Jurkat, Clone E6-1 (cell line): ENCODE results near the gene XPNPEP2.

Experiments
- DNase-seq: peaks from one replicate; pipeline ENCODE4 v3.0.0-alpha.2; 2011; ENCODE audit warnings: low read depth, low spot score
- H3K4me3 ChIP-seq: 2 replicates; pipeline ENCODE4 v1.5.1; 2011; ENCODE audit warnings: mild to moderate bottlenecking, low read length, control low read depth, moderate library complexity

The XPNPEP2 gene

DNA sequence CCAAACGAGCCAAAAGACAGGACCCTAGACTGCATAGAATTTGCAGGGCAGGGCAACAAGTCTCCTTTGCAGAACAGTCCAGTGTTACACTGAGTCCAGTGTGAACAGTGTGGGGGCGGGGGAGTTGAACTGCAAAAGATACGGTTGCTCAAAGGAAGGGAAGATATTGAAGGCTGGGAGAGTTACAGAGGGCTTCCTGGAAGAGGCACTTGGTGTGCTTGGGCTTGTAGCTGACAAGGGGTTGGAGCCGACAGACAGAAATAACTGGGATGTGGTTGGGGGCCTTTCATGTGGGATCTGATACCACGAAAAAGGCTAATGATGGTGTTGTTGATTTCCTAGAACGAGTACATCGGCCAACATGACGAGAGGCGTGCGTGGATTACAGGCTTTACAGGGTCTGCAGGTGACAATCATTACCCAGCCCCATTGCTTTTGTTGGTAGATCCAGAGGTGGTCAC, 6.1 kb downstream of the XPNPEP2 start:
- no peak overlapping the region for H3K4me3 ChIP-seq

DNA sequence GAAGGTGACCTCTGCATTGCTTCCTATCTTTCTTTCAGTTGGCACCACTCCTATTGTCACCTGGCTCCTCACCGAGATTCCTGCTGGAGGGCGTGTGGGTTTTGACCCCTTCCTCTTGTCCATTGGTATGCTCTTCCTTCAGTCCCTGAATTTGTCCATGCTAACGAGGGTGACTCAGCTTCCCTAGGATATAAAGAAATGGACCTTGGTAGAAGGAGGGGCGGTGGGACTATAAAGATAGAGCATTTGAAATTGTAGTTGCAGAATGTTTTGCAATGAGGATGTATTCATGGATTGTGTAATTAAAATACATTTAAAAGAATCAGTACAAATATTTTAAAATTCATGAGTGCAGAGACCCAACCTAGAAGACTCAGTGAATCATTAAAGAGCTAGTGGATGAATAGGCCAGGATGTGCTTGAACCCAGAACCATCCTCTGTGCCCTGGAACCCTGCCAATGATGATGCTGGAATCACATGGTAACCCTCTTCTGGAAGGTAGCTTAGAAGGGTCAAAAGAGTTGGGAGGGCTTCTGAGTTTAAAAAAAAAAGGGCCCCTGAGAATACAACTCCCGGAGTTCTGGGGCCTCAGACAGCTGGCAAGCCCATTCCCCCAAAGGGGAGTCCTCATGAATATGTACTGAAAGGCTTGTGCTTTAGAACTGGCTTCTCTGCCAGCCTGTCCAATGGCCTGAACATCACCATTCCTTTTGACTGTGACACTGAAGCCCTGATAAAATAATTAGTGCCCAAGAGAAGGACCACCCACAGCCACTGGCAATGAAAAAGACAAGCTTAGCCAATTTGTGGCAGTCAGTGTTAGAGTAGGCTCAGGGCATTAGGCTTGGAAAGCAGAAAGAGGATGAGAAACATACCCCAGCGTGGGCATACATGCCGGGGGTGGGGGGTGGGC, 8.0 kb downstream of the XPNPEP2 start:
- no peak for DNase-seq

More for the DNA sequence above, 6.1 kb downstream of the XPNPEP2 start:
- peak; percentile 79 for DNase-seq

DNA sequence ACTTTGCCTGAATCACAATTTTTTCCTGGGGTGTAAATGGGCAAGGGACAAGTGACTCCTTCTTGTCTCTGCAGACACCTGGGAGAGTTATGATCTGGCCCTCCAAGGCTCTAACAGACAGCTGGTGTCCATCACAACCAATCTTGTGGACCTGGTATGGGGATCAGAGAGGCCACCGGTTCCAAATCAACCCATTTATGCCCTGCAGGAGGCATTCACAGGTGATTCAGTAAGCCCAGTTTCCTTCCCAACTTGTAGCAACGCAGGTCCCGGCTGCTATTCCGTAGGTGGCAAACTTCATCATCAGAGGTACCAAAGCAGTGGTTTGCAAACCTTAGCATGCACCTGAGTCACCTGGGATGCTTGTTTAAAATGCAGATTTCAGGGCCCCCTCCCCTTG, 8.8 kb downstream of the XPNPEP2 start:
- H3K4me3 ChIP-seq: no peak overlapping the region
- DNase-seq: no peak

More for the DNA sequence above, 8.0 kb downstream of the XPNPEP2 start:
- H3K4me3 ChIP-seq: no peak overlapping the region

DNA sequence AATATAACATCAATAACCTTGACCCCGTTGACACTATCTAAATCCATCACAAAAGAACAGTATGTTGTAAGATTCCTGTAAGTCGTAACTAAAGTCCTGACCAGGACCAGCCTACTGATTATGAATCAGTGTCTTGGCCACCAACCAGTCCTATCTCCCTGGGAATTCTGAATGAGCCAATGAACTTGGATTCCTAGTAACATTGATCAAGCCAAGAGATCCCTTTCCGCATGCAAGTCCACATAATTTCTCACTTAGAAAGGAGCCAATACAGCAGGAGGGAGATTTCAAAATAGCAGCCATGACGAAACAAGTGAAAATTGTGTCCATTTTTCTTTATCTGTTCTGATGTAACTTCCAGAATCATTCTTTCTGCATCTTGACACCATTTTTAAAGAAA, 9.5 kb downstream of the XPNPEP2 start:
- no peak overlapping the region for H3K4me3 ChIP-seq
- DNase-seq: no peak

DNA sequence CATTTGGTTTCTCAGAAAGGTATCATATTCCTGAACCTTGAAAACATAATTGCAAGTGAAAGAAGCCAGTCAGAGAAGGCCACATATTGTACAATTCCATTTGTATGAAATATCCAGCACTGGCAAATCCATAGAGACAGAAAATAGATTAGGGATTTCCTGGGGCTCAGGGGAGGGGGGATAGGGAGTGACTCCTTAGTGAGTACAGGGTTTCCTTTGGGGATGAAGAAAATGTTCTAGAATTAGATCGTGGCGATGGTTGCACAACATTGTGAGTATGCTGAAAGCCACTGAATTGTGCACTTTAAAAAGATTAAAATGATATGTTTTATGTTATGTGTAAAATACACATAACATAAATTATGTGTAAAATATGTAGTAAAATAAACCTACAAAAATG, 10.3 kb downstream of the XPNPEP2 start:
- DNase-seq: no peak
- H3K4me3 ChIP-seq: no peak overlapping the region

DNA sequence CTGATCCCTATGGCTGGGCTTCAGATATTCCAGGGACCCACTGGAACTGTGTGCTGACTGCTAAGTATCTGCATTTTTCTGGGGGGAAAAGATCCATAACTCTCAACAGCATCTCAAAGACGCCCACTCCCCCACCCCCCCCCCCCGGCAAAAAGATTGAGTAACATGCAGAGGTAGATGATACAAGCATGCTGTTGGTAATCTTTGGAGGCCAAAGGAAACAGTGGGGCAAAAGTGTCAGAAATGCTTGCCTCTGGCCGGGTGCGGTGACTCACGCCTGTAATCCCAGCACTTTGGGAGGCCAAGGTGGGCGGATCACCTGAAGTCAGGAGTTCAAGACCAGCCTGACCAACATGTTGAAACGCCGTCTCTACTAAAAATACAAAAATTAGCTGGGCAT, 12.2 kb downstream of the XPNPEP2 start:
- no peak for DNase-seq
- H3K4me3 ChIP-seq: no peak overlapping the region

DNA sequence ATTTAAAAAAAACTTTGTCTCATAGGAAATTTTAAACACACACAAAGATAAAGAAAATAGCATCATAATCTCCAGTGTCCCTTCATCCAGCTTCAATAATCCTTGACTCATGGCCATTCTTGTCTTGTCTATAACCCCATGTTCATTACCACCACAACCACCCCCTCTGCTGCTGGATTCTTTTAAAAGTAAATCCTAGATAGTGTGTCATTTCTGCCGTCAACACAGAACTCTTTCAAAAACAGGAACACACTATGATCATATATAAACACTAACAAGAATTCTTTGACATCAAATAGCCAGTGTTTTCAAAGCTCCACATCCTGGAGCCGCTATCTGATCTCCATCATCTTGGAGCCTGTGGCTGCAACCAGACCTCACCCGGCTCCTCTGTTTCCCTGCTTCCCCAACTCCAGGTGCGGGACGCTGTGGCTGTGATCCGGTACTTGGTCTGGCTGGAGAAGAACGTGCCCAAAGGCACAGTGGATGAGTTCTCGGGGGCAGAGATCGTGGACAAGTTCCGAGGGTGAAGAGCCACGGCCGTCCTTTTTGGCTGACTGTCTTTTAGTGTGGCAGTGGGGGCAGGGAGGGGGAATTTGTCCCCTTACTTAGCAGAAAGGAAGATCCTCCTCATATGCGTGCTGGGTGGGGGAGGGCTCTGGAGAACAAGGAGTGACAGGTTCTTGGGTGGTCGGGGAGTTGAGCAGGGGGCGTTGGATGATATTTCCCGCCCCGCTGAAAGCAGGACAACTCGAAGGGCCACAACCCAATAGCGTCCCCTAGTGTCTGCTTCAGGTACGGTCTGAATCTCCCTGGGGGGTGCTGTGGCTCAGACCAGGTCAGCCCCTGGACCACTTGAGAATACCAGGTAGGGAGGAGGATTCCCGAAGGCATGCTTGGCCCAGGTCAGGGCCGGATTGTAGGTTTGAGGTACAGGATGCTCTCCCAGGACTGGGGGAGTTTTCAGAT, 15.6 kb downstream of the XPNPEP2 start:
- H3K4me3 ChIP-seq: no peak overlapping the region
- no peak for DNase-seq

- no peak for DNase-seq
- H3K4me3 ChIP-seq: peak overlapping the region; percentile 34
Observed at GRCh38 chrX:129755779-129756650, 17.2 kb downstream of the XPNPEP2 start.

GRCh38 chrX:129759576-129760061, 20.8 kb downstream of the XPNPEP2 start:
- DNase-seq: peak; percentile 83
- H3K4me3 ChIP-seq: no peak overlapping the region

GRCh38 chrX:129760155-129760554, 21.4 kb downstream of the XPNPEP2 start:
- no peak overlapping the region for H3K4me3 ChIP-seq
- no peak for DNase-seq

DNA sequence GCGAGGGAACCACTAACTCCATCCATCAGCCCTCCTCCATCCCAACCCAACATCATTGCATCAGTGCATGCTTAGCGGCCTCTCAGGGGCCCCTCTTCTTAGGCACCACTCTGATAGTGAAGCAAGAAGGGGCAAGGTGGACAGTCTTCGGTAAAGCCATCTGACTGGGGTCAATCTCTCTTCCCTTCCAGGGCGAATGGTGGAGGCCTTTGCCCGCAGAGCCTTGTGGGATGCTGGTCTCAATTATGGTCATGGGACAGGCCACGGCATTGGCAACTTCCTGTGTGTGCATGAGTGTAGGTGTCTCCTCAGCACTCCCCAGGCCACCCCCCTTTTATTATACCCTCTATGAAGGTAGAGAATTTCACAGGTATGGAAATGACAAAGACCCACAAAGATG, 22.2 kb downstream of the XPNPEP2 start:
- no peak for DNase-seq
- no peak overlapping the region for H3K4me3 ChIP-seq

DNA sequence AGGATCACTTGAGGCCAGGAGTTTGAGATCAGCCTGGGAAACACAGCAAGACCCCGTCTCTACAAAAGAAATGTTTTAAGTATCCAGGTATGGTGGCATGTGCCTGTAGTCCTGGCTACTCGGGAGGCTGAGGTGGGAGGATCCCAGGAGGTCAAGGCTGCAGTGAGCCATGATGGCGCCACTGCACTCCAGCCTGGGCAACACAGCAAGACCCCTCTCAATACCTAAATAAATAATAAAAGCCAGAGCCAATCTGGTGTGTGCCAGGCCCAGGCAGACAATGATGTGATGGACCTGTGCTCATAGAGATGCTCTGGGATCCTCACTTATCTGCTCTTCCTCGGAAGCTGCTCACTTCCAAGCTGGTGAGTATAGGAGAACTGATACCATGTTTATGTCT, 22.8 kb downstream of the XPNPEP2 start:
- DNase-seq: no peak

GRCh38 chrX:129762448-129762847, 23.7 kb downstream of the XPNPEP2 start:
- H3K4me3 ChIP-seq: no peak overlapping the region
- DNase-seq: no peak

More for the DNA sequence above, 22.8 kb downstream of the XPNPEP2 start:
- no peak overlapping the region for H3K4me3 ChIP-seq

DNA sequence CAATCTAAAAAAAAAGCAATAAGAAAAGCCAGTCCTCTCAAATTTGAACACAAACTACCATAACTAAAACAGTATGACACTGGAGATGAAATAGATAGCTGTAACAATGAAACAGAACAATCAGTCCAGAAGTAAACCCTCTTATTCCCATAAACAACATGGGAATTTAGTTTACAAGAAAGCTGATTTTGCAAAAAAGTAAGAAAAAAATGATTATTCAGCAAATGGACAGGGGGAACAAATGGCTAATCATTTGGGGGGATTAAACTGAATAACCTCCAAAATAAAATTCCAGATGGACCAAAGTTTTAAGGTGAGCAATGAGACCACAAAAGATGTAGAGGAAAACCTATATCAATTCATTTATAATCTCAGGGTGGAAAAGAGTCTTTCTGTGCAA, 24.9 kb downstream of the XPNPEP2 start:
- no peak overlapping the region for H3K4me3 ChIP-seq
- DNase-seq: no peak

GRCh38 chrX:129768186-129768585, 29.4 kb downstream of the XPNPEP2 start:
- DNase-seq: no peak
- no peak overlapping the region for H3K4me3 ChIP-seq

DNA sequence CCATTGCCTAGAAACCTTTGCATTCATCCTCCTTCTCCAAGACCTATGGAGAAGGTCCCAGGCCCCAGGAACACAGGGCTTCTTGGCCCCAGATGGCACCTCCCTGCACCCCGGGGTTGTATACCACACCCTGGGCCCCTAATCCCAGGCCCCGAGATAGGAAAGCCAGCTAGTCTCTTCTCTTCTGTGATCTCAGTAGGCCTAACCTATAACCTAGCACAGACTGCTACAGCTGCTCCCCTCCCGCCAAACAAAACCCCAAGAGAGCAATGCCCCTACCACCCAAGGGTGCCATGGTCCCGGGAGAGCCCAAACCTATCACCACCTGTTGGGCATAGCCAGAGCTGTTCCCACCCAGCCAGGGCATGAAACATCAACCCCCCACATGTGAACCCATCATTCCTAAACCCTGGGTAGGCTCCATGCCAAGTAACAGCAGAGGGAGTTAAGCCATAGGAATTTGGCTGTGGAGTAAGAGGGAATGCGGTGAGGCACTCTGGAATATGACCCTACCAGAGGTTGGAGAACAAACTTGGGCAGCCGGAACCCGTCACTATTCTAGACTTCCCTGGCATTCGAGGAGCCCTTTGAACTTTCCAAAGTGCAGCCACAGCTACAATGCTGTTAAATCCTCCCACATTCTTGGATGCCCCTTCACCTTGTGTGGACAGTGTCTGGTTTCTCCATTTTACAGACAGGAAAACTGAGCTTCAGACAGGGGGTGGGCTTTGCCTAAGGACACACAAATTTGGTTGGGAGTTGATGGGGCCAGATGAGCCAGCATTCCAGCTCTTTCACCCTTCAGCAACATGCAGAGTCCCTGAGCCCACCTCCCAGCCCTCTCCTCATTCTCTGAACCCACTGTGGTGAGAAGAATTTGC, 30.0 kb downstream of the XPNPEP2 start:
- peak overlapping the region; percentile 38 for H3K4me3 ChIP-seq
- no peak for DNase-seq

DNA sequence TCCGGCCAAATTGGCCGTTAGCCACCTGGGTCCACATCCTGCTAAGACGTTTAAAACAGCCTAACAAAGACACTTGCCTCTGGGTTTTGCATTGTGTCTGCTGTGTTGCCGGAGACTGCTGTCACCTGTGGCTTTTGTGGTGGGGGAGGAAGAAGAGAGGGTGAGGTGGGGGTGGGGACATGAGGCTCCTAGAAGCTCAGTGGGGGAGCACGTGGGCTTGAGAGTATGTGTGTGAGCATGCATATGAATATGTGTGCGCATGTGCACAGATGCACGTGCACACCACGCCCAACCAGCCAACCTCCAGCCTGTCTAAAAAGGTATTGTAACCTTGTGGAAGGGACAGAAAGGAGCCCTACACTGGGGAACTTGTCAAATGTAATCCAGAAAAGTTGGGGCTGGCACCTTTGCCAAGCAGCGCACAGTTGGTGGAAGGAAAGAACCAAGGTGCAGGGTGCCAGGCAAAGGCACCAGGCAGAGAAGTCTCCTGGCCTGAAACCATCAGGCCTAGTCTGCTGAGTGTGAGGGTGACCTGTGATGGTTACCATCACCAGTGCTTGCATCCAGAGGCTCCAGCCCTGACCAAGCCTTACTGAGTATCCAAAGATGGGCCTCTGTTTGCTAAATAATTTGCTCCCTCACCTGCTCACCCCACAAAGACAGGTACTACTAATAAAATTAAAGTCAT, 30.8 kb downstream of the XPNPEP2 start:
- H3K4me3 ChIP-seq: peak overlapping the region; percentile 38
- DNase-seq: peak; percentile 97
